Left ventricle myocardium inferior (tissue), 1 donor: Measurements from ENCODE around the gene ATF7IP2. TPM values are rescaled to one million over a fixed set of nuclear protein-coding genes. Genes with fewer than 3 reads are reported as not detected.
"Not testable (repeated sequence)": the region's sequence is repeated elsewhere in the genome, so short reads cannot be mapped to it uniquely, and the experiment has no call there.

Experiments used
- DNase-seq: peaks from one replicate; pipeline ENCODE4 v3.0.0-alpha.2; 2020
- H3K27ac ChIP-seq: fragments of 200-600 bp; replicated peaks from 2 replicates; pipeline ENCODE4 v1.8.0; 2021
- H3K27me3 ChIP-seq: fragments of 200-600 bp; 2 replicates; pipeline ENCODE4 v1.8.0; 2021; ENCODE audit warnings: low read depth
- H3K36me3 ChIP-seq: fragments of 200-600 bp; 2 replicates; pipeline ENCODE4 v1.8.0; 2021
- H3K4me1 ChIP-seq: fragments of 200-600 bp; 2 replicates; pipeline ENCODE4 v1.8.0; 2021
- H3K4me3 ChIP-seq: fragments of 200-600 bp; 2 replicates; pipeline ENCODE4 v1.8.0; 2021; ENCODE audit warnings: mild to moderate bottlenecking, moderate library complexity
- H3K9me3 ChIP-seq: fragments of 200-600 bp; replicated peaks from 2 replicates; pipeline ENCODE4 v1.8.0; 2021
- CTCF ChIP-seq: fragments of 200-600 bp; IDR thresholded peaks from 2 replicates; pipeline ENCODE4 v1.8.0; 2021; ENCODE audit warnings: antibody characterized with exemption, mild to moderate bottlenecking, borderline replicate concordance
- intact Hi-C: fragments of 100-400 bp; cut with micrococcal nuclease; formaldehyde crosslinking; loops from one replicate; pipeline ENCODE4 v1.11.0; 2022
- long read RNA-seq: library from polyadenylated mRNA; unstranded; transcript quantifications from one replicate; pipeline ENCODE4 v2.0.0, GENCODE V29; 2021
- total RNA-seq: library from RNA; stranded (reverse); fragmentation: NEBNext Ultra II Directional; extraction: Animal tissue kit (Norgen Biotek cat#: 25700); gene quantifications from one replicate; pipeline ENCODE4 v1.2.1, GENCODE V29; 2021
- donor health status: DM: no; HTN: yes; CAD: no; lungs with severe emphysema.

Gene ATF7IP2
- total RNA-seq = 53.6 TPM
- long read RNA-seq, transcript ATF7IP2-214 (3 exons, 576 nt) = major isoform, 8 of 19 reads
- long read RNA-seq, partial matches to known transcripts = 1 of 19 reads
- long read RNA-seq, other reads (novel, unspliced or antisense) = 7 of 19 reads

GRCh38 chr16:10385725-10386516 is at the start of gene ATF7IP2:
Gene ATF7IP2, plus strand, starts transcription at chr16:10386061. Its CDS starts 44,560 bp downstream, at chr16:10430621.
- Histone ChIP-seq H3K4me3 (peak within 1 kb of the TSS; percentile 82), H3K9me3 (no peaks in the 10 kb centered on the region), H3K4me1 (peaks cover 38% of the 10 kb centered on the region), H3K36me3 (peaks cover 7% of the 10 kb centered on the region), H3K27me3 (no peaks in the 10 kb centered on the region), H3K27ac (peak within 1 kb of the TSS; percentile 92)
- TF ChIP-seq CTCF = no peak
- intact Hi-C loops = no loop called here
- peak; percentile 92 for DNase-seq

GRCh38 chr16:10338426-10338825 is 47.4 kb upstream of the ATF7IP2 start:
- Histone ChIP-seq H3K4me3 (no peak overlapping the region), H3K27me3 (no peaks in the 10 kb centered on the region), H3K27ac (no peak overlapping the region), H3K9me3 (peaks cover 50% of the 10 kb centered on the region), H3K4me1 (peaks cover 11% of the 10 kb centered on the region), H3K36me3 (no peaks in the 10 kb centered on the region)
- TF ChIP-seq CTCF = no peak
- no peak for DNase-seq
- intact Hi-C loops = no loop called here

- no peaks in the 10 kb centered on the region for H3K36me3 ChIP-seq
- H3K4me1 ChIP-seq = peaks cover under 1% of the 10 kb centered on the region
- peaks cover 60% of the 10 kb centered on the region for H3K9me3 ChIP-seq
- no peaks in the 10 kb centered on the region for H3K27me3 ChIP-seq
- DNase-seq = no peak
- H3K4me3 ChIP-seq = no peak overlapping the region
- no peak for TF ChIP-seq CTCF
- H3K27ac ChIP-seq = no peak overlapping the region
- intact Hi-C loops = no loop called here
Observed at GRCh38 chr16:10339777-10340732, 45.8 kb upstream of the ATF7IP2 start.

GRCh38 chr16:10343124-10343760 is 42.6 kb upstream of the ATF7IP2 start:
- DNase-seq = no peak
- H3K4me1 ChIP-seq = no peaks in the 10 kb centered on the region
- H3K4me3 ChIP-seq = no peak overlapping the region
- no peaks in the 10 kb centered on the region for H3K27me3 ChIP-seq
- no peak overlapping the region for H3K27ac ChIP-seq
- no peak for TF ChIP-seq CTCF
- H3K36me3 ChIP-seq = no peaks in the 10 kb centered on the region
- intact Hi-C loops = no loop called here
- H3K9me3 ChIP-seq = peaks cover 67% of the 10 kb centered on the region

GRCh38 chr16:10344699-10345098 is 41.2 kb upstream of the ATF7IP2 start:
- peaks cover 54% of the 10 kb centered on the region for H3K9me3 ChIP-seq

More at GRCh38 chr16:10344699-10345098, 41.2 kb upstream of the ATF7IP2 start:
- DNase-seq, H3K4me3 ChIP-seq, H3K4me1 ChIP-seq, H3K36me3 ChIP-seq, intact Hi-C loops, H3K27ac ChIP-seq, H3K27me3 ChIP-seq: not testable (repeated sequence)
